ENCODE data around the gene ITGA2B. TPM values are rescaled to one million over a fixed set of nuclear protein-coding genes. Genes with fewer than 3 reads are reported as not detected.

ITGA2B gene
- 2.3 TPM for total RNA-seq
- 0.56 TPM for polyA plus RNA-seq

GRCh38 chr17:44389281-44389680 is at the start of gene ITGA2B:
Gene ITGA2B (minus strand): TSS chr17:44389649. CDS start chr17:44389473, 176 bp downstream.
- Histone ChIP-seq H3K36me3 (ENCODE audit: insufficient read depth) (no peaks in the 10 kb centered on the region), H3K4me3 (ENCODE audit: low read depth, low read length) (no peak within 1 kb of the TSS), H3K27ac (ENCODE audit: low read depth) (no peak within 1 kb of the TSS), H3K4me1 (ENCODE audit: insufficient read depth) (no peaks in the 10 kb centered on the region)
- 48% methylated on average over 1 of the region's 1 CpG for WGBS
- no peak for DNase-seq (ENCODE audit: extremely low spot score)

GRCh38 chr17:44439168-44439567 is 49.7 kb upstream of the ITGA2B start:
- no peak overlapping the region for H3K4me3 ChIP-seq (ENCODE audit: low read depth, low read length)

GRCh38 chr17:44438636-44439035 is 49.2 kb upstream of the ITGA2B start:
- H3K4me1 ChIP-seq (ENCODE audit: insufficient read depth) = no peaks in the 10 kb centered on the region
- WGBS = 54% methylated on average over 2 of the region's 2 CpGs
- H3K36me3 ChIP-seq (ENCODE audit: insufficient read depth) = peaks cover 2% of the 10 kb centered on the region
- no peak for DNase-seq (ENCODE audit: extremely low spot score)
- no peak overlapping the region for H3K27ac ChIP-seq (ENCODE audit: low read depth)
- no peak overlapping the region for H3K4me3 ChIP-seq (ENCODE audit: low read depth, low read length)

More at GRCh38 chr17:44439168-44439567, 49.7 kb upstream of the ITGA2B start:
- WGBS = 74% methylated on average over 3 of the region's 3 CpGs
- H3K27ac ChIP-seq (ENCODE audit: low read depth) = no peak overlapping the region
- H3K4me1 ChIP-seq (ENCODE audit: insufficient read depth) = no peaks in the 10 kb centered on the region
- peaks cover 2% of the 10 kb centered on the region for H3K36me3 ChIP-seq (ENCODE audit: insufficient read depth)
- DNase-seq (ENCODE audit: extremely low spot score) = no peak

GRCh38 chr17:44436336-44436735 is 46.9 kb upstream of the ITGA2B start:
- Histone ChIP-seq H3K36me3 (ENCODE audit: insufficient read depth) (peaks cover 2% of the 10 kb centered on the region), H3K4me1 (ENCODE audit: insufficient read depth) (no peaks in the 10 kb centered on the region), H3K27ac (ENCODE audit: low read depth) (no peak overlapping the region), H3K4me3 (ENCODE audit: low read depth, low read length) (no peak overlapping the region)
- 85% methylated on average over 2 of the region's 2 CpGs for WGBS
- no peak for DNase-seq (ENCODE audit: extremely low spot score)

GRCh38 chr17:44432254-44433157 is 43.1 kb upstream of the ITGA2B start:
- Histone ChIP-seq H3K36me3 (ENCODE audit: insufficient read depth) (peaks cover 2% of the 10 kb centered on the region), H3K4me3 (ENCODE audit: low read depth, low read length) (no peak overlapping the region), H3K27ac (ENCODE audit: low read depth) (no peak overlapping the region), H3K4me1 (ENCODE audit: insufficient read depth) (no peaks in the 10 kb centered on the region)
- 81% methylated on average over 9 of the region's 9 CpGs for WGBS
- no peak for DNase-seq (ENCODE audit: extremely low spot score)

- WGBS = 88% methylated on average over 3 of the region's 3 CpGs
- H3K4me3 ChIP-seq (ENCODE audit: low read depth, low read length) = no peak overlapping the region
- H3K4me1 ChIP-seq (ENCODE audit: insufficient read depth) = no peaks in the 10 kb centered on the region
- DNase-seq (ENCODE audit: extremely low spot score) = no peak
- no peak overlapping the region for H3K27ac ChIP-seq (ENCODE audit: low read depth)
- H3K36me3 ChIP-seq (ENCODE audit: insufficient read depth) = peaks cover 1% of the 10 kb centered on the region
Observed at GRCh38 chr17:44424828-44425461, 35.5 kb upstream of the ITGA2B start.

GRCh38 chr17:44417553-44417952 is 28.1 kb upstream of the ITGA2B start:
- Histone ChIP-seq H3K27ac (ENCODE audit: low read depth) (no peak overlapping the region), H3K4me1 (ENCODE audit: insufficient read depth) (no peaks in the 10 kb centered on the region), H3K36me3 (ENCODE audit: insufficient read depth) (no peaks in the 10 kb centered on the region), H3K4me3 (ENCODE audit: low read depth, low read length) (no peak overlapping the region)
- DNase-seq (ENCODE audit: extremely low spot score) = no peak
- 70% methylated on average over 2 of the region's 2 CpGs for WGBS

GRCh38 chr17:44416558-44417289 is 27.3 kb upstream of the ITGA2B start:
- Histone ChIP-seq H3K36me3 (ENCODE audit: insufficient read depth) (no peaks in the 10 kb centered on the region), H3K4me3 (ENCODE audit: low read depth, low read length) (no peak overlapping the region), H3K4me1 (ENCODE audit: insufficient read depth) (no peaks in the 10 kb centered on the region), H3K27ac (ENCODE audit: low read depth) (no peak overlapping the region)
- 88% methylated on average over 2 of the region's 2 CpGs for WGBS
- DNase-seq (ENCODE audit: extremely low spot score) = no peak

- H3K27ac ChIP-seq (ENCODE audit: low read depth) = no peak overlapping the region
- H3K4me1 ChIP-seq (ENCODE audit: insufficient read depth) = no peaks in the 10 kb centered on the region
- no peak for DNase-seq (ENCODE audit: extremely low spot score)
- 92% methylated on average over 1 of the region's 1 CpG for WGBS
- H3K36me3 ChIP-seq (ENCODE audit: insufficient read depth) = no peaks in the 10 kb centered on the region
- no peak overlapping the region for H3K4me3 ChIP-seq (ENCODE audit: low read depth, low read length)
Observed at GRCh38 chr17:44414394-44415155, 25.1 kb upstream of the ITGA2B start.

- Histone ChIP-seq H3K36me3 (ENCODE audit: insufficient read depth) (no peaks in the 10 kb centered on the region), H3K27ac (ENCODE audit: low read depth) (no peak overlapping the region), H3K4me1 (ENCODE audit: insufficient read depth) (no peaks in the 10 kb centered on the region), H3K4me3 (ENCODE audit: low read depth, low read length) (no peak overlapping the region)
- no peak for DNase-seq (ENCODE audit: extremely low spot score)
- 72% methylated on average over 7 of the region's 7 CpGs for WGBS
Observed at GRCh38 chr17:44409309-44410028, 20.0 kb upstream of the ITGA2B start.

GRCh38 chr17:44408786-44409185 is 19.3 kb upstream of the ITGA2B start:
- Histone ChIP-seq H3K4me3 (ENCODE audit: low read depth, low read length) (no peak overlapping the region), H3K27ac (ENCODE audit: low read depth) (no peak overlapping the region), H3K36me3 (ENCODE audit: insufficient read depth) (no peaks in the 10 kb centered on the region), H3K4me1 (ENCODE audit: insufficient read depth) (no peaks in the 10 kb centered on the region)
- no peak for DNase-seq (ENCODE audit: extremely low spot score)
- WGBS = 98% methylated on average over 4 of the region's 4 CpGs

- Histone ChIP-seq H3K27ac (ENCODE audit: low read depth) (no peak overlapping the region), H3K36me3 (ENCODE audit: insufficient read depth) (no peaks in the 10 kb centered on the region), H3K4me3 (ENCODE audit: low read depth, low read length) (no peak overlapping the region), H3K4me1 (ENCODE audit: insufficient read depth) (no peaks in the 10 kb centered on the region)
- WGBS = 91% methylated on average over 5 of the region's 5 CpGs
- no peak for DNase-seq (ENCODE audit: extremely low spot score)
Observed at GRCh38 chr17:44402564-44403172, 13.2 kb upstream of the ITGA2B start.
